RWPE1 (cell line): ENCODE data around the gene CCDC60.

Source experiments
- CTCF ChIA-PET: fragments of 350-600 bp; sonication (Branson Sonifier 250); formaldehyde crosslinking; extraction: SDS; loops from one replicate; lab custom pipeline; 2021; lab: Yijun Ruan, JAX
- POLR2A ChIA-PET: fragments of 400-600 bp; formaldehyde crosslinking; extraction: SDS; loops from one replicate; lab custom pipeline; 2020; ENCODE audit warnings: antibody characterized with exemption; ENCODE audit not compliant: low non-redundant PET; lab: Yijun Ruan, JAX
- DNase-seq: peaks from one replicate; pipeline ENCODE4 v3.0.0; 2012; ENCODE audit warnings: low spot score
- H3K27ac ChIP-seq: fragments of 450-650 bp; 2 replicates; pipeline ENCODE4 v1.5.1; 2017
- TF ChIP-seq, protein P1 (sequence below): fragments of 450-650 bp; conservative IDR thresholded peaks from 2 replicates; pipeline ENCODE4 v1.5.1; 2017; ENCODE audit warnings: low read depth, mild to moderate bottlenecking

CCDC60 gene

GRCh38 chr12:119412811-119413794, 78.6 kb downstream of the CCDC60 start:
- DNase-seq: peak; percentile 44
- POLR2A ChIA-PET: no interaction called here
- CTCF ChIA-PET: interaction anchor here (0.5 to 1.3 kb wide), 14 partner anchors 9 to 454 kb away, joined by 3 to 5 read pairs (median 3); no protein-coding TSS in a partner anchor
- no peak overlapping the region for H3K27ac ChIP-seq
- TF ChIP-seq, protein P1, sequence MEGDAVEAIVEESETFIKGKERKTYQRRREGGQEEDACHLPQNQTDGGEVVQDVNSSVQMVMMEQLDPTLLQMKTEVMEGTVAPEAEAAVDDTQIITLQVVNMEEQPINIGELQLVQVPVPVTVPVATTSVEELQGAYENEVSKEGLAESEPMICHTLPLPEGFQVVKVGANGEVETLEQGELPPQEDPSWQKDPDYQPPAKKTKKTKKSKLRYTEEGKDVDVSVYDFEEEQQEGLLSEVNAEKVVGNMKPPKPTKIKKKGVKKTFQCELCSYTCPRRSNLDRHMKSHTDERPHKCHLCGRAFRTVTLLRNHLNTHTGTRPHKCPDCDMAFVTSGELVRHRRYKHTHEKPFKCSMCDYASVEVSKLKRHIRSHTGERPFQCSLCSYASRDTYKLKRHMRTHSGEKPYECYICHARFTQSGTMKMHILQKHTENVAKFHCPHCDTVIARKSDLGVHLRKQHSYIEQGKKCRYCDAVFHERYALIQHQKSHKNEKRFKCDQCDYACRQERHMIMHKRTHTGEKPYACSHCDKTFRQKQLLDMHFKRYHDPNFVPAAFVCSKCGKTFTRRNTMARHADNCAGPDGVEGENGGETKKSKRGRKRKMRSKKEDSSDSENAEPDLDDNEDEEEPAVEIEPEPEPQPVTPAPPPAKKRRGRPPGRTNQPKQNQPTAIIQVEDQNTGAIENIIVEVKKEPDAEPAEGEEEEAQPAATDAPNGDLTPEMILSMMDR: peak; percentile 85

DNA sequence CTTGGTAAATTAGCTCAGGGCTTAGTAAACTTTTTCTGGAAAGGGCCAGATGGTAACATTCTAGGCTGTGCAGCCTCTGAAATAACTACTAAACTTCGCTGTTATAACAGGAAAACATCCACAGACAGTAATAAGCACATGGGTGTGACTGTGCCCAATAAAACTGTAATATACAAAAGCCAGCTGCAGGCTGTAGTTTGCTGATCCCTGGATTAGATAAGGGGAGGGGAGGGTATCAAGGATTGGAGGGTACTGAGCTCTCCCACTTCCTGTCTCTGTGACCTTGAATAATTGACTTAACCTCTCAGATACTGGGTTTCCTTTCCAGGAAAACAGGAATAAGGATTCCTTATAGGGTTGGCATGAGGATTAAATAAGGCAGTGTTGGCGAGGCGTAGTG, 81.2 kb downstream of the CCDC60 start:
- ChIA-PET POLR2A (no interaction called here), CTCF (no interaction called here)
- DNase-seq: no peak
- TF ChIP-seq, protein P1: no peak
- no peak overlapping the region for H3K27ac ChIP-seq

GRCh38 chr12:119417440-119417839, 82.9 kb downstream of the CCDC60 start:
- DNase-seq: no peak
- TF ChIP-seq, protein P1: no peak
- H3K27ac ChIP-seq: no peak overlapping the region
- POLR2A ChIA-PET: no interaction called here
- CTCF ChIA-PET: no interaction called here

DNA sequence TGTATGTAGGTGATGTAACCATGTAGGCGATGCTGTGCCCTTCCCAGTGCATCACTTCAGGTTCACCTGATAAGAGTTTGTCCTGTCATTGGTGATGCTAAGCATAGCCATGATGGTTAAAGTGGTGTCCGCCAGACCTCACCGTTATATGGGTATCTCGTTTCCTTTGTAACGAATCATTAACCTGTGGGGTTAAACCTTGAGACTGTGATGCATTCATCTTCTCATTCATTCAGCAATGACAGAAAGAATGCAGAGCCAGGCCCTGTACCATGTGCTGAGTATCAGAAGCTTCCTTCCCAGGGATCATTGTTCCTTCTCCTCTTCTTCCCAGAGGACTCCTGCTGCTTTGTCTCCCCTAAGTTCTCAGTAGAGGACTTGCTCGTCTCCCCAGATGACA, 84.9 kb downstream of the CCDC60 start:
- H3K27ac ChIP-seq: no peak overlapping the region
- ChIA-PET POLR2A (no interaction called here), CTCF (no interaction called here)
- TF ChIP-seq, protein P1: no peak
- DNase-seq: no peak

DNA sequence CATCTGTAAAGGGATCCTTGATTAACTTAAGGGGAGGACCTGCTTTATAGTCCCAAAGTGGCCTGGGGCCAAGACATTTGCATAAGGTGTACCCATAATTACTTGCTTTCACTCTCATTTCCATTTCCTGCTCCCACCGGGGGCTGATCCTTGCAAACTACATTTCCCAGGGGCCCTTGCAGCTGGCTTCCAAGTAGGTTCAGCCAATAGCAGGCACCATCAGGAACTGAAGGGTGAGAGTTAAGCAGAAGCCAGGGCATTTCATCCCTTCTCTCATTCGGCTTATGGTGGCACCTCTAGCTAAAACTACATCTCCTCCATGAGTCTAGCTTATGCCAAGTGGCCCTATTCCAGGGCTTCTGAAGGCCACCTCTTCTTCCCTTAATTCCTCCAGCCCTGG, 88.8 kb downstream of the CCDC60 start:
- no peak for DNase-seq
- no peak overlapping the region for H3K27ac ChIP-seq
- TF ChIP-seq, protein P1: no peak
- ChIA-PET POLR2A (no interaction called here), CTCF (interaction anchor here (0.5 to 0.7 kb wide), 3 partner anchors 10 to 43 kb away, joined by 3 to 4 read pairs (median 4); no protein-coding TSS in a partner anchor)

GRCh38 chr12:119425623-119426022, 91.1 kb downstream of the CCDC60 start:
- TF ChIP-seq, protein P1: no peak
- POLR2A ChIA-PET: no interaction called here
- DNase-seq: no peak
- no peak overlapping the region for H3K27ac ChIP-seq
- CTCF ChIA-PET: no interaction called here
